IPS-15b (cell line): Measurements from ENCODE around the gene TRPC4AP.
"Not testable (repeated sequence)": the region's sequence is repeated elsewhere in the genome, so short reads cannot be mapped to it uniquely, and the experiment has no call there.

Experiments used
- H3K27me3 ChIP-seq: one replicate; pipeline ENCODE4 v1.6.1; 2013; ENCODE audit warnings: low read length; ENCODE audit not compliant: control insufficient read depth, insufficient read depth
- H3K36me3 ChIP-seq: one replicate; pipeline ENCODE4 v1.6.1; 2013; ENCODE audit warnings: low read length; ENCODE audit not compliant: control insufficient read depth, insufficient read depth
- H3K4me1 ChIP-seq: one replicate; pipeline ENCODE4 v1.6.1; 2013; ENCODE audit warnings: mild to moderate bottlenecking, low read length; ENCODE audit not compliant: control insufficient read depth, insufficient read depth
- H3K4me3 ChIP-seq: one replicate; pipeline ENCODE4 v1.5.1; 2013; ENCODE audit warnings: low read depth, low read length
- H3K9ac ChIP-seq: one replicate; pipeline ENCODE4 v1.6.1; 2013; ENCODE audit warnings: low read depth, mild to moderate bottlenecking, low read length
- H3K9me3 ChIP-seq: one replicate; pipeline ENCODE4 v1.6.1; 2013; ENCODE audit warnings: mild to moderate bottlenecking, low read length; ENCODE audit not compliant: control insufficient read depth, insufficient read depth

TRPC4AP gene

GRCh38 chr20:35120012-35120701 is 27.6 kb upstream of the TRPC4AP start:
- peaks cover 25% of the 10 kb centered on the region for H3K36me3 ChIP-seq
- no peak overlapping the region for H3K9ac ChIP-seq
- H3K4me3 ChIP-seq: no peak overlapping the region
- no peaks in the 10 kb centered on the region for H3K4me1 ChIP-seq
- no peaks in the 10 kb centered on the region for H3K9me3 ChIP-seq
- no peaks in the 10 kb centered on the region for H3K27me3 ChIP-seq

DNA sequence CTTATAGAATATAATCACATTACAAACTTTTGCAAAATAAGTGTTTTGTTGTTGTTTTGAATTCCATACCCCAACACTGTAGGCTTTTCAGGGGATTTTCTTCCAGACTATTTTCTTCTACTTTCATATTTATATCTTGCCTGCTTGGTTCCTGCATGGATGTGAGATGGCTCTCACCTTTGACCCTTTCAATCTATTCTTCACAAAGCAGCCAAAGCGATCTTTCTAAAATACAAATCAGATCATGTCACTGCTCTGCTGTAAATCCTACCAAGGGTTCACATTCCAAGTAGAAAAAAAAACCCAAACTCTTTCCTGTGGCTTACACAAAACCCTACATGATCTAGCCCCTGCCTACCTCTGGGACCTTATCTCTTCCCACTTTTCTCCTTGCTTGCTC is 25.0 kb upstream of the TRPC4AP start:
- H3K9ac ChIP-seq: no peak overlapping the region
- H3K4me3 ChIP-seq: no peak overlapping the region
- H3K36me3 ChIP-seq: peaks cover 20% of the 10 kb centered on the region
- H3K27me3 ChIP-seq: no peaks in the 10 kb centered on the region
- H3K9me3 ChIP-seq: no peaks in the 10 kb centered on the region
- no peaks in the 10 kb centered on the region for H3K4me1 ChIP-seq

DNA sequence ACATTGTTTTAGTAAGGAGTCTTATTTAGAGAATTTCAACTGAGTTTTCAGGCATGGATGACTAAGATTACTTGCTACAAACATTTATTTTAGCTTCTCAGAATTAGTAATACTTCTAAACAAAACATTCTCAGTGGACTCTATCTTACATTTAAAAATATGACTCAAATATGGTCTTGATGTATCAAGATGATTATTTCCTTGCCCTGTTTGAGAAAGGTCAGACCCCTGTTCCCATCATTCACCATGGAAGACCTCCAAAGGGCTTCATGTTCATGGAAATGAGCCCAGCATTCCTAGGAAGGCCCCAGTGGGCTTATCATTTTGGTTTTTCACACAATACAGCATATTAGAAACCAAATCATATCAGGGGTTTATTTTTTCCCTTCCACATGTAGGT is 24.6 kb upstream of the TRPC4AP start:
- no peaks in the 10 kb centered on the region for H3K9me3 ChIP-seq
- H3K9ac ChIP-seq: no peak overlapping the region
- H3K36me3 ChIP-seq: peaks cover 18% of the 10 kb centered on the region
- H3K4me1 ChIP-seq: no peaks in the 10 kb centered on the region
- no peak overlapping the region for H3K4me3 ChIP-seq
- no peaks in the 10 kb centered on the region for H3K27me3 ChIP-seq

- Histone ChIP-seq H3K27me3 (no peaks in the 10 kb centered on the region), H3K4me3 (no peak overlapping the region), H3K9me3 (no peaks in the 10 kb centered on the region), H3K4me1 (no peaks in the 10 kb centered on the region), H3K9ac (no peak overlapping the region), H3K36me3 (peaks cover 11% of the 10 kb centered on the region)
Observed at GRCh38 chr20:35116258-35116657, 23.7 kb upstream of the TRPC4AP start.

- H3K4me3 ChIP-seq: no peak overlapping the region
- no peaks in the 10 kb centered on the region for H3K27me3 ChIP-seq
- H3K9me3 ChIP-seq: no peaks in the 10 kb centered on the region
- H3K4me1 ChIP-seq: no peaks in the 10 kb centered on the region
- peaks cover 9% of the 10 kb centered on the region for H3K36me3 ChIP-seq
- no peak overlapping the region for H3K9ac ChIP-seq
Observed at GRCh38 chr20:35115606-35116005, 23.0 kb upstream of the TRPC4AP start.

DNA sequence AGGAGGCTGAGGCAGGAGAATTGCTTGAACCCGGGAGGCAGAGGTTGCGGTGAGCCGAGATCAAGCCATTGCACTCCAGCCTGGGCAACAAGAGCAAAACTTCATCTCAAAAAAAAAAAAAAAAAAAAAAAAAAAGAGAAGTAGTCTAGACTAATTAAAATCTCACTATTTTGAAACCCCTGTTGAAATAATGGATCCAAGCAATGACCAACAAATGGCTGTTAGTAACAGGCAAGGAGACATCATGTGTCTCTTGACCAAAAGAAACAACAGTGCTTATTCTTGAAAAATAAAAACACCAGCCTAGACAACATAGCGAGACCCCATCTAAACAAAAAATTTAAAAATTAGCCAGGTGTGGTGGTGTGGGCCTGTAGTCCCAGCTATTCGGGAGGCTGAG is 19.7 kb upstream of the TRPC4AP start:
- not testable (repeated sequence) for H3K4me3 ChIP-seq, H3K4me1 ChIP-seq, H3K9me3 ChIP-seq, H3K9ac ChIP-seq, H3K27me3 ChIP-seq, H3K36me3 ChIP-seq

- Histone ChIP-seq H3K9ac (no peak overlapping the region), H3K4me3 (no peak overlapping the region), H3K4me1 (no peaks in the 10 kb centered on the region), H3K9me3 (no peaks in the 10 kb centered on the region), H3K27me3 (no peaks in the 10 kb centered on the region), H3K36me3 (no peaks in the 10 kb centered on the region)
Observed at GRCh38 chr20:35111141-35111888, 18.7 kb upstream of the TRPC4AP start.

- H3K27me3 ChIP-seq: no peaks in the 10 kb centered on the region
- H3K4me3 ChIP-seq: no peak overlapping the region
- H3K9ac ChIP-seq: no peak overlapping the region
- H3K36me3 ChIP-seq: no peaks in the 10 kb centered on the region
- H3K4me1 ChIP-seq: no peaks in the 10 kb centered on the region
- no peaks in the 10 kb centered on the region for H3K9me3 ChIP-seq
Observed at GRCh38 chr20:35108921-35109320, 16.3 kb upstream of the TRPC4AP start.

DNA sequence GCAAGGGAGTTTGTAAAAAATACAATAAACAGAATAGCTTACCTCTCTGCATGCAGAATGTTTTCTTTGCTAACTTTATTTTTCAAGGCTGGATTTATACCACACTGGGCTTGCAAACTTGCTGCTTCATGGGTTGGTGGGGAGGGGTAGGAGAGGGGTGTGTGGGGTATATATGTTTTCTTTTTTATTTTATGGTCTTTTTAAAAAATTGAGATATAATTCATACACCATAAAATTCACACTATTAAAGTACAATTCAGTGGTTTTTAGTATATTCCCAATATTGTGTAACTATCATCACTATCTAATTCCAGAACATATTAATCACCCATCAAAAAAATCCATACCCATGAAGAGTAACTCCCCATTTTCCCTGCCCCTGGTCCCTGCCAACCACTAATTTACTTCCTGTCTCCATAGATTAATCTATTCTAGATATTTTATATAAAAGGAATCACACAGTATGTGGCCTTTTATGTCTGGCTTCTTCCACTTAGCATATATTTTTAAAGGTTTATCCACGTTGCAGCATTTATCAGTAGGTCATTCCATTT is 14.3 kb upstream of the TRPC4AP start:
- Histone ChIP-seq H3K36me3 (no peaks in the 10 kb centered on the region), H3K9me3 (no peaks in the 10 kb centered on the region), H3K4me3 (no peak overlapping the region), H3K27me3 (no peaks in the 10 kb centered on the region), H3K4me1 (no peaks in the 10 kb centered on the region), H3K9ac (no peak overlapping the region)

DNA sequence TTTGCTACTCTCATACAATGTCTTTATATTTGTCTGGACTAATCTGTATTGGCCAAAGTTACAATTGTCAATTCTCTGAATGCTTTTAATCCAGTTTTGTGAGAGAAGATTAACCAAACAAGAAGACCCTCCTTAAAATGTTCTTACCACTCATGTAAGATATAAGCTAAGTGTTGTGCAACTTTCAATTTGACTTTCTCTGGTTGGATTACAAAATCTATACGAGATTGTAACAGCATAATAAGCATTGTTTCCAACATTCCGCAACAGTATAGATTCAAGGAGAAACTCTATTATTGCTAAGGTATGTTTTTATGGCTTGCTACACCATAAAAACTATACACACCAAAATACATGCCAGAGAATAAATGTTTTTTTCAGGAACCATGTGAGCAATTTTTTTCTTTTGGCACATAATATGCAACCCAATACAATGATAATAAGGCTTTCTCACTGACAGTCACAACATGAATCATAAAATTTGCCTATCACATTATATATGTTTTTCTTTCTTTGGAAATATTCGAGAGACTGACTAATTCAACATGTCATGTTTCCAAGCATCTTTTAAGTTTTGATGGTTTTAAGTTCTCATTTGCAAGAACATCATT is 12.2 kb upstream of the TRPC4AP start:
- Histone ChIP-seq H3K9ac (no peak overlapping the region), H3K27me3 (no peaks in the 10 kb centered on the region), H3K9me3 (no peaks in the 10 kb centered on the region), H3K4me1 (no peaks in the 10 kb centered on the region), H3K4me3 (no peak overlapping the region), H3K36me3 (no peaks in the 10 kb centered on the region)

DNA sequence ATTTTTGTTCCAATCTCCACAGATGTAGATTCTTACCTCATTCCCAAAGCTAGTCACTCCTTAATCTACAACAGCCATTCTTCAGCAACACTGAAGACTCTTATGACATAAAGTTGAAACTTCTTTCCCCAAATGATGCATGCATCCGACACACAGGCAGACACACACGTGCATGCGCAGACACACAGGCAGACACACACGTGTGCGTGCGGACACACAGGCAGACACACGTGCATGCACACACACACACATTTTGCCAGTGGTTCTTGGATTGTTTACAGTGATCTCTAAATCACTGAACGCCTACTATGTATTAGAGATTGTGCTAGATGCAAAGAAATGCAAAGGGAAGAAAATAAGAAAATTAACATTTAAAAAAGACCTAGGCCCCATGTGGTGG is 9.0 kb upstream of the TRPC4AP start:
- H3K36me3 ChIP-seq: no peaks in the 10 kb centered on the region
- no peak overlapping the region for H3K4me3 ChIP-seq
- no peaks in the 10 kb centered on the region for H3K4me1 ChIP-seq
- no peaks in the 10 kb centered on the region for H3K9me3 ChIP-seq
- H3K27me3 ChIP-seq: no peaks in the 10 kb centered on the region
- H3K9ac ChIP-seq: no peak overlapping the region
